Nephron (organoid): ENCODE results near the gene TMPRSS3.

Experiments used
- H3K27ac Mint-ChIP-seq, 3 experiments: 2 replicates each; pipeline ENCODE4 v1.8.0; 2020; ENCODE audit warnings: mixed read lengths in 3 of 3, mild to moderate bottlenecking in 2 of 3, moderate library complexity in 1 of 3
- H3K27me3 Mint-ChIP-seq: 2 replicates; pipeline ENCODE4 v1.8.0; 2021; ENCODE audit warnings: low read depth, mild to moderate bottlenecking, moderate library complexity, mixed read lengths
- H3K36me3 Mint-ChIP-seq: 2 replicates; pipeline ENCODE4 v1.8.0; 2020; ENCODE audit warnings: low read depth, mixed read lengths
- H3K4me1 Mint-ChIP-seq: 2 replicates; pipeline ENCODE4 v1.8.0; 2020; ENCODE audit warnings: mixed read lengths
- H3K4me3 Mint-ChIP-seq, 3 experiments: 2 replicates each; pipeline ENCODE4 v1.8.0; 2020; ENCODE audit warnings: mild to moderate bottlenecking in 3 of 3, mixed read lengths in 3 of 3, moderate library complexity in 2 of 3
- H3K9me3 Mint-ChIP-seq: 2 replicates; pipeline ENCODE4 v1.8.0; 2020; ENCODE audit warnings: mixed read lengths
- CTCF ChIP-seq, 3 experiments: fragments of 200-600 bp; sonication (generic); IDR thresholded peaks; one replicate each; pipeline ENCODE4 v1.5.0; 2021; ENCODE audit warnings: antibody characterized with exemption in 3 of 3; ENCODE audit not compliant: unreplicated experiment in 3 of 3

The TMPRSS3 gene

GRCh38 chr21:42431196-42431595 is 35.3 kb upstream of the TMPRSS3 start:
- H3K9me3 Mint-ChIP-seq: peaks cover 6% of the 10 kb centered on the region
- no peaks in the 10 kb centered on the region for H3K36me3 Mint-ChIP-seq
- H3K27ac Mint-ChIP-seq: no peak overlapping the region
- H3K4me3 Mint-ChIP-seq: no peak overlapping the region
- no peaks in the 10 kb centered on the region for H3K4me1 Mint-ChIP-seq
- peaks cover 33% of the 10 kb centered on the region for H3K27me3 Mint-ChIP-seq
- no peak for TF ChIP-seq CTCF (IDR thresholded peaks at IDR 0.05; ENCODE audit: unreplicated experiment in 3 of 3)

GRCh38 chr21:42430521-42430920 is 34.7 kb upstream of the TMPRSS3 start:
- Mint-ChIP-seq H3K27me3 (peaks cover 33% of the 10 kb centered on the region), H3K36me3 (no peaks in the 10 kb centered on the region), H3K4me1 (no peaks in the 10 kb centered on the region), H3K27ac (no peak overlapping the region), H3K9me3 (peaks cover 6% of the 10 kb centered on the region), H3K4me3 (no peak overlapping the region)
- TF ChIP-seq CTCF (IDR thresholded peaks at IDR 0.05; ENCODE audit: unreplicated experiment in 3 of 3): no peak

- no peaks in the 10 kb centered on the region for H3K36me3 Mint-ChIP-seq
- H3K27ac Mint-ChIP-seq: no peak overlapping the region
- H3K4me3 Mint-ChIP-seq: no peak overlapping the region
- H3K4me1 Mint-ChIP-seq: no peaks in the 10 kb centered on the region
- H3K27me3 Mint-ChIP-seq: peaks cover 33% of the 10 kb centered on the region
- TF ChIP-seq CTCF (IDR thresholded peaks at IDR 0.05; ENCODE audit: unreplicated experiment in 3 of 3): no peak
- H3K9me3 Mint-ChIP-seq: peaks cover 6% of the 10 kb centered on the region
Observed at GRCh38 chr21:42429856-42430255, 34.0 kb upstream of the TMPRSS3 start.

GRCh38 chr21:42429021-42429420 is 33.2 kb upstream of the TMPRSS3 start:
- no peak for TF ChIP-seq CTCF (IDR thresholded peaks at IDR 0.05; ENCODE audit: unreplicated experiment in 3 of 3)
- H3K9me3 Mint-ChIP-seq: peaks cover 6% of the 10 kb centered on the region
- no peak overlapping the region for H3K27ac Mint-ChIP-seq
- H3K27me3 Mint-ChIP-seq: peaks cover 33% of the 10 kb centered on the region
- no peaks in the 10 kb centered on the region for H3K4me1 Mint-ChIP-seq
- no peak overlapping the region for H3K4me3 Mint-ChIP-seq
- no peaks in the 10 kb centered on the region for H3K36me3 Mint-ChIP-seq

- Mint-ChIP-seq H3K4me1 (no peaks in the 10 kb centered on the region), H3K27me3 (peaks cover 33% of the 10 kb centered on the region), H3K9me3 (peaks cover 6% of the 10 kb centered on the region), H3K36me3 (no peaks in the 10 kb centered on the region), H3K27ac (no peak overlapping the region), H3K4me3 (no peak overlapping the region)
- TF ChIP-seq CTCF (IDR thresholded peaks at IDR 0.05; ENCODE audit: unreplicated experiment in 3 of 3): no peak
Observed at GRCh38 chr21:42427809-42428419, 32.1 kb upstream of the TMPRSS3 start.

- Mint-ChIP-seq H3K4me1 (no peaks in the 10 kb centered on the region), H3K4me3 (no peak overlapping the region), H3K27me3 (peaks cover 33% of the 10 kb centered on the region), H3K9me3 (peaks cover under 1% of the 10 kb centered on the region), H3K36me3 (no peaks in the 10 kb centered on the region), H3K27ac (no peak overlapping the region)
- no peak for TF ChIP-seq CTCF (IDR thresholded peaks at IDR 0.05; ENCODE audit: unreplicated experiment in 3 of 3)
Observed at GRCh38 chr21:42426876-42427480, 31.1 kb upstream of the TMPRSS3 start.
